DND-41 (cell line): Measurements from ENCODE around the gene CSNK1G3.

Experiments
- CTCF ChIP-seq: IDR thresholded peaks from 2 replicates; pipeline ENCODE4 v1.5.1; 2012; ENCODE audit warnings: borderline replicate concordance, low read length, moderate library complexity, mild to moderate bottlenecking; ENCODE audit not compliant: poor library complexity, severe bottlenecking; ENCODE audit errors: extremely low read depth
- EZH2 ChIP-seq: IDR thresholded peaks from 3 replicates; pipeline ENCODE4 v1.6.1; 2012; ENCODE audit warnings: borderline replicate concordance, low read depth, mild to moderate bottlenecking, moderate library complexity, low read length, inconsistent platforms; ENCODE audit not compliant: severe bottlenecking

GRCh38 chr5:123485275-123485674 is 26.7 kb upstream of the CSNK1G3 start:
- TF ChIP-seq CTCF (no peak), EZH2 (no peak)
